Mononuclear cell (primary cell): ENCODE data around the gene STMND1. TPM values are rescaled to one million over a fixed set of nuclear protein-coding genes. Genes with fewer than 3 reads are reported as not detected.

Experiments used
- H3K27me3 ChIP-seq: 2 replicates; pipeline ENCODE4 v1.6.0; 2011; ENCODE audit warnings: low read length, control low read depth; ENCODE audit not compliant: insufficient read depth
- H3K4me1 ChIP-seq: 2 replicates; pipeline ENCODE4 v1.5.1; 2011; ENCODE audit warnings: mild to moderate bottlenecking, low read length, control low read depth; ENCODE audit not compliant: insufficient read depth
- H3K4me3 ChIP-seq: 2 replicates; pipeline ENCODE4 v1.5.1; 2011; ENCODE audit warnings: mild to moderate bottlenecking, low read length, moderate library complexity
- H3K9me3 ChIP-seq: 2 replicates; pipeline ENCODE4 v1.5.1; 2011; ENCODE audit warnings: low read depth, mild to moderate bottlenecking, control low read depth, low read length
- total RNA-seq: library from RNA; depleted of rRNA; stranded (reverse); fragments of >200 nt; gene quantifications from one replicate; pipeline ENCODE4 v1.2.3, GENCODE V29; 2012

The STMND1 gene
- total RNA-seq, 1 donor = not detected

GRCh38 chr6:17083397-17083796, 18.5 kb upstream of the STMND1 start:
- H3K4me3 ChIP-seq = no peak overlapping the region
- no peaks in the 10 kb centered on the region for H3K4me1 ChIP-seq
- H3K9me3 ChIP-seq = no peaks in the 10 kb centered on the region
- no peaks in the 10 kb centered on the region for H3K27me3 ChIP-seq

GRCh38 chr6:17086469-17086868, 15.4 kb upstream of the STMND1 start:
- no peaks in the 10 kb centered on the region for H3K4me1 ChIP-seq
- no peak overlapping the region for H3K4me3 ChIP-seq
- peaks cover 6% of the 10 kb centered on the region for H3K27me3 ChIP-seq
- no peaks in the 10 kb centered on the region for H3K9me3 ChIP-seq

DNA sequence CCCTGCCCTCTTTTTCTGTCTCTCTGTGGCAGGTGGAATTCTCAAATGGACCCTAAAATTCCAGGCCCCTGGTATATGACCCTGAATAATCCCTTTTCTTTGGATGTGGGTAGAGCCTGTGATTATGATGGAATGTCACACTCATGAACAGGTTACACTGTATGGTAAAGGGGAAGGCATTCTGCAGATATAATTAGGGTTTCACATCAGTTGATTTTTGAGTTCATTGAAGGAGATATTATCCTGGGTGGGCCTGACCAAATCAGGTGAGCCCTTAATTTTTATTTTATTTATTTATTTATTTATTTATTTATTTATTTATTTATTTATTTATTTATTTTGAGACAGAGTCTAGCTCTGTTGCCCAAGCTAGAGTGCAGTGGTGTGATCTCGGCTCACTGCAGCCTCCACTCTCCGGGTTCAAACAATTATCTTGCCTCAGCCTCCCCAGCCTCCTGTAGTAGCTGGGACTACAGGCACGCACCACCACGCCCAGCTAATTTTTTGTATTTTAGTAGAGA, 13.7 kb upstream of the STMND1 start:
- Histone ChIP-seq H3K4me3 (no peak overlapping the region), H3K27me3 (peaks cover 6% of the 10 kb centered on the region), H3K9me3 (no peaks in the 10 kb centered on the region), H3K4me1 (no peaks in the 10 kb centered on the region)

- no peaks in the 10 kb centered on the region for H3K4me1 ChIP-seq
- no peaks in the 10 kb centered on the region for H3K9me3 ChIP-seq
- H3K4me3 ChIP-seq = no peak overlapping the region
- peaks cover 9% of the 10 kb centered on the region for H3K27me3 ChIP-seq
Measured at GRCh38 chr6:17091122-17091521, 10.7 kb upstream of the STMND1 start.

- Histone ChIP-seq H3K4me1 (no peaks in the 10 kb centered on the region), H3K4me3 (no peak overlapping the region), H3K27me3 (peaks cover 16% of the 10 kb centered on the region), H3K9me3 (no peaks in the 10 kb centered on the region)
Measured at GRCh38 chr6:17093686-17094085, 8.2 kb upstream of the STMND1 start.

DNA sequence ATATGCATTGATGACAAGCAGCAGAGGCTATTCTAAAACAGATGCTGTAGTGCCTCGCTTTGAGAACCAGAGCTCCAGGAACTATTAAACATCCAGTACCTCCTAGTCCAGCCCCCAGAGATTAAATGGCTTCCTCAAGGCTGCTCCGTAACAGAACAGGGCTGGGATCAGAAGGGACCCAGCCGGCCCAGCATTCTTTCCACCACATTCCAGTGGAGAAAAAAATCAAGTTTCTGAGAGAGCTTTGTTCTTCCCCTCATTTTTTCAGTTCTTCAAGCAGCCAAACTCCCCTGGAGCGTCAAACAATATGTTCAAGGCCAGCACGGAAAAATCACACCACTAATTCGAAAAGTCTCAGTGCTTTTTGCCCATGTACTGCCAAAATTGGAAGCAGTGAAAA, 5.8 kb upstream of the STMND1 start:
- peaks cover 32% of the 10 kb centered on the region for H3K27me3 ChIP-seq
- H3K4me3 ChIP-seq = no peak overlapping the region
- H3K9me3 ChIP-seq = no peaks in the 10 kb centered on the region
- peaks cover 6% of the 10 kb centered on the region for H3K4me1 ChIP-seq

GRCh38 chr6:17096652-17097051, 5.2 kb upstream of the STMND1 start:
- H3K4me1 ChIP-seq = peaks cover 11% of the 10 kb centered on the region
- no peak overlapping the region for H3K4me3 ChIP-seq
- H3K9me3 ChIP-seq = no peaks in the 10 kb centered on the region
- H3K27me3 ChIP-seq = peaks cover 38% of the 10 kb centered on the region

GRCh38 chr6:17097982-17098381, 3.9 kb upstream of the STMND1 start:
- H3K4me1 ChIP-seq = peaks cover 19% of the 10 kb centered on the region
- H3K9me3 ChIP-seq = no peaks in the 10 kb centered on the region
- no peak overlapping the region for H3K4me3 ChIP-seq
- H3K27me3 ChIP-seq = peaks cover 50% of the 10 kb centered on the region

GRCh38 chr6:17098538-17098937, 3.3 kb upstream of the STMND1 start:
- H3K9me3 ChIP-seq = no peaks in the 10 kb centered on the region
- H3K27me3 ChIP-seq = peaks cover 53% of the 10 kb centered on the region
- H3K4me1 ChIP-seq = peaks cover 19% of the 10 kb centered on the region
- no peak overlapping the region for H3K4me3 ChIP-seq

GRCh38 chr6:17099401-17100059, 2.3 kb upstream of the STMND1 start:
- H3K9me3 ChIP-seq = no peaks in the 10 kb centered on the region
- peaks cover 53% of the 10 kb centered on the region for H3K27me3 ChIP-seq
- H3K4me1 ChIP-seq = peaks cover 19% of the 10 kb centered on the region
- no peak overlapping the region for H3K4me3 ChIP-seq

- Histone ChIP-seq H3K4me1 (peaks cover 19% of the 10 kb centered on the region), H3K27me3 (peaks cover 53% of the 10 kb centered on the region), H3K4me3 (no peak overlapping the region)
Measured at GRCh38 chr6:17100806-17101205, 1.0 kb upstream of the STMND1 start.

DNA sequence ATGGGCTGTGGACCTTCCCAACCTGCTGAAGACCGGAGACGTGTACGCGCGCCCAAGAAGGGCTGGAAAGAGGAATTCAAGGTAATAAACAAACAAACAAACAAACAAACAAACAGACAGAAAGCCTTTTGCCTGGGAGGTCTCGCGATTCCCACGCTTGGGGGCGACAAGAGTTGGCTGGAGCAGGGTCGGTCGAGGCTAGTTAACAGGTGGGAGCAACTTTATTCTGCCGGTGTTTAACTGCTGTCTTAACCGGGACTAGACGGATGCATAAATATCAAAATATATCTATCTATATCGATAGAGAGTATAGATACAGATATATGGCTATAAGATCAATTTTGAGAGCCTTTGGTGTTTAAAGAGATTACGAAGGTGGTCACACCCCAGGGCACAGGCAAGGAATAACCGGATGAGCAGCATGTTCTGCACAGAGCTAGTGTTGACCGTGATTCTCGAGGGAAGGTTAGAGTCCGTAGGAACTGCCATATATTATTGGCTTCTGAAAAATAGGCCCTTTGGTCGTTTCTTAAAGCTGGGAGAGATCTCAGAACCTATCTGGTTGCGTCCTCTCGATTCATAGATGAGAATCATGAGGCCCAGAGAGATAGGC, 514 bp downstream of the STMND1 start:
- H3K4me3 ChIP-seq = no peak overlapping the region
- H3K4me1 ChIP-seq = peaks cover 19% of the 10 kb centered on the region
- H3K9me3 ChIP-seq = no peaks in the 10 kb centered on the region
- H3K27me3 ChIP-seq = peaks cover 51% of the 10 kb centered on the region

More at GRCh38 chr6:17100806-17101205, 1.0 kb upstream of the STMND1 start:
- H3K9me3 ChIP-seq = no peaks in the 10 kb centered on the region

DNA sequence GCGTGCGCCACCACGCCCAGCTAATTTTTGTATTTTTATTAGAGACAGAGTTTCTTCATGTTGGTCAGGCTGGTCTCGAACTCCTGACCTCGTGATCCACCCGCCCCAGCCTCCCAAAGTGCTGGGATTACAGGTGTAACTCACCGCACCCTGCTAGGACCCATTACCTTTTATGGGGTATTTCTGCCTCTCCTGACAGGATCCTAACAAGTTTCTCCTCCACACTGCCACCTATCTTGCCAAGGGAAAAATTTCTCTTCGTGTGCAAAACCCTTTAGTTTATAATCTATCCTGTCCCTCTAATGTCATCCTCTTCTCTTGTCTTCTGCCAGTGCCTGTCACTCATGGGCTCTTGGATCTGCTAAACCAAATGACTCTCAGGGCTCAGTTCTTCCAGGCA, 1.9 kb downstream of the STMND1 start:
- Histone ChIP-seq H3K4me1 (peaks cover 19% of the 10 kb centered on the region), H3K9me3 (no peaks in the 10 kb centered on the region), H3K27me3 (peaks cover 44% of the 10 kb centered on the region), H3K4me3 (no peak overlapping the region)

- no peaks in the 10 kb centered on the region for H3K4me1 ChIP-seq
- no peaks in the 10 kb centered on the region for H3K9me3 ChIP-seq
- peaks cover 8% of the 10 kb centered on the region for H3K27me3 ChIP-seq
- no peak overlapping the region for H3K4me3 ChIP-seq
Measured at GRCh38 chr6:17107863-17108262, 6.0 kb downstream of the STMND1 start.

DNA sequence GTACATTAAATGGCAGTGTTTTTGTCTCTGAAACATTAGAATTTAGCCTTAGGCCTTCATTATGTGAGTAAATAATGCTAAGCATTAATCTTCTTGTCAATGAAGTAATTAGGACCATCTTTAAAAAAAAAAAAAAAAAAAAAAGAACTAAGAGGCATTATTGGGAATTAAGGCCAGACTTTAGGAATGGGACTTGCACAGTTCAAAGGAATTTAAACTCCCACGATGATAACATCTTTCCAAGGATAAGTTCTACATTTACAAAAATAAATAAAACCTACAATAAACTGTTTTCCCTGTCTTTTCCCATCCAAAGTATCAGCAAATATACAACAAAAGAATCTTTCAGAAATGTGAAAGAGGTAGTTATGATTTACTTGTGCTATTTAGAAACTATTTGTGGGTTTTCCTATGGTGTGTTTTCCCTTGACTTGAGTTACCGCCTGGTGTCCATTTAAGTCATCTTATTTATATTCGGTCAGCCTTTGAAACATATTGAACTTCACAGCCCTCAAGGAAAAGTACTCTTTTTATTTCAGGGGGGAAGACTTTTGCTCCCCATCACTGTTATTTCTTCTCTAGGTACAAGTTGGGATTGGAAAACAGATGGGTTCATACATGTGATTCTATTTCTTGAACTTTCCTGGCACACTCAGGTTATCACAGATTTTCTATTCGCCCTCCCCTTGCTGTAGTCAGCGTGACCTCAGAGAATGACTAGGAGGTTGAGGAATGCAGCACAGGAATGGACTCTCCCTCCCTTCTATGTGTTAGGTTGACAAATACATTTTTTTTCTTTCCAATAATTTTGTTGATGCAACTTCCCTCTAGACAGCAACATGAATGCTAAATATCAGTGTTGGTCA, 13.6 kb downstream of the STMND1 start:
- no peaks in the 10 kb centered on the region for H3K9me3 ChIP-seq
- no peaks in the 10 kb centered on the region for H3K27me3 ChIP-seq
- no peak overlapping the region for H3K4me3 ChIP-seq
- H3K4me1 ChIP-seq = no peaks in the 10 kb centered on the region
